Activated T-helper 1 cell treated with anti-CD3 and anti-CD28 coated beads, Interleukin-2, amount 50 U/mL, for 16 hours (primary cell): ENCODE data around the gene ARHGEF39.
A peak's percentile ranks its signal among the peaks of the same experiment; 100 is the strongest.
"Not testable (repeated sequence)": the region's sequence is repeated elsewhere in the genome, so short reads cannot be mapped to it uniquely, and the experiment has no call there.

Experiments
- DNase-seq, 2 donors: peaks; one replicate each; pipeline ENCODE4 v3.0.0-alpha.2; 2020; ENCODE audit warnings: low read depth in 1 of 2, low spot score in 1 of 2

Gene ARHGEF39

DNA sequence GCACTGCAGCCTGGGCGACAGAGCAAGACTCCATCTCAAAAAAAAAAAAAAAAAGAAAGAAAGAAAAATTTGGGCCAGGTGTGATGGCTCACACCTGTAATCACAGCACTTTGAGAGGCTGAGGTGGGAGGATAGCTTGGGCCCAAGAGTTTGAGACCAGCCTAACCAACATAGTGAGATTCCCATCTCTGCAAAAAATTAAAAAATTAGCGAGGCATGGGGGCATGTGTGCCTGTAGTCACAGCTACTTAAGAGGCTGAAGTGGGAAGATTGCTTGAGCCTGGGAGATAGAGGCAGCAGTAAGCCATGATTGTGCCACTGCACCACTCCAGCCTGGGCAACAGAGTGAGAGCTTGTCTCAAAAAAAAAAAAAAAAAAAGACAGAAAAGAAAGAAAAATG lies 11.4 kb downstream of the ARHGEF39 start:
- DNase-seq, result no peak

DNA sequence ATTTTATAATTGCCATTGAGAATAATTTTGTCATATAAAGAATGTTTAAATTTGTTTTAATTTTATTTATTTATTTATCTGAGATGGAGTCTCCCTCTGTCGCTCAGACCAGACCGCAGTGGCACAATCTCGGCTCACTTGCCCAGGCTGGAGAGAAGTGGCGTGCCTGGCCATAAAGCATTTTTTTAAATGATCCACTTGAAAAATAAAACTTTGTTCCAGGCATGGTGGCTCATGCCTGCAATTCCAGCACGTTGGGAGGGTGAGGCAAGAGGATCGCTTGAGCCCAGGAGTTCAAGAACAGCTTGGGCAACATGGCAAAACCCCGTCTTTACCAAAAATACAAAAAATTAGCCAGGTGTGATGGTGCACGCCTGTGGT lies 12.2 kb downstream of the ARHGEF39 start:
- no peak for DNase-seq

DNA sequence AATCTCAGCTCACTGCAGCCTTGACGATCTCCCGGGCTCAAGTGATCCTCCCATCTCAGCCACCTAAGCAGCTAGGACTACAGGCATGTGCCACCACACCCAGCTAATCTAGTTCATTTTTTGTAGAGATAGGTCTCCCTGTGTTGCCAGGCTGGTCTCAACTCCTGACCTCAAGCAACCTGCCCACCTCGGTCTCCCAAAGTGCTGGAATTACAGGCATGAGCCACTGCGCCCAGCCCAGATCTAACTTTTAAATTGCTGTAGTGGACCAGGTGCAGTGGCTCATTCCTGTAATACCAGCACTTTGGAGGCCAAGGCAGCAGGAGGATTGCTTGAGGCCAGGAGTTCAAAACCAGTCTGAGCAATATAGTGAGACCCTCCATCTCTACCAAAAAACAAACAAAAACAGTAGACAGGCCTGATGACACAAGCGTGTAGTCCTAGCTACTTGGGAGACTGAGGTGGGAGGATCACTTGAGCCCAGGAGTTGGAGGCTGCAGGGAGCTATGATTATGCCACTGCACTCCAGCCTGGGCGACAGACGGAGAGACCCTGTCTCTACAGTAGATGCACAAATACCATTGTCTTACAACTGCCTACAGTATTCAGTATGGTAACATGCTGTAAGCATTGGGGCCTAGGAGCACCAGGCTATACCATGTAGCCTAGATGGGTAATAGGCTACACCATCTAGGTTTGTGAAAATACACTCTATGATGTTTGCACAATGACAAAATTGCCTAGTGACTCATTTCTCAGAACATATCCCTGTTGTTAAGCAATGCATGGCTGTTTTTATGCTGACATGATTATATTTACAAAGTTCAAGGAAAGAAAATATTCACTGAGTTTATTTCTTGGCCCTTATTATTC lies 12.8 kb downstream of the ARHGEF39 start:
- no peak for DNase-seq

DNA sequence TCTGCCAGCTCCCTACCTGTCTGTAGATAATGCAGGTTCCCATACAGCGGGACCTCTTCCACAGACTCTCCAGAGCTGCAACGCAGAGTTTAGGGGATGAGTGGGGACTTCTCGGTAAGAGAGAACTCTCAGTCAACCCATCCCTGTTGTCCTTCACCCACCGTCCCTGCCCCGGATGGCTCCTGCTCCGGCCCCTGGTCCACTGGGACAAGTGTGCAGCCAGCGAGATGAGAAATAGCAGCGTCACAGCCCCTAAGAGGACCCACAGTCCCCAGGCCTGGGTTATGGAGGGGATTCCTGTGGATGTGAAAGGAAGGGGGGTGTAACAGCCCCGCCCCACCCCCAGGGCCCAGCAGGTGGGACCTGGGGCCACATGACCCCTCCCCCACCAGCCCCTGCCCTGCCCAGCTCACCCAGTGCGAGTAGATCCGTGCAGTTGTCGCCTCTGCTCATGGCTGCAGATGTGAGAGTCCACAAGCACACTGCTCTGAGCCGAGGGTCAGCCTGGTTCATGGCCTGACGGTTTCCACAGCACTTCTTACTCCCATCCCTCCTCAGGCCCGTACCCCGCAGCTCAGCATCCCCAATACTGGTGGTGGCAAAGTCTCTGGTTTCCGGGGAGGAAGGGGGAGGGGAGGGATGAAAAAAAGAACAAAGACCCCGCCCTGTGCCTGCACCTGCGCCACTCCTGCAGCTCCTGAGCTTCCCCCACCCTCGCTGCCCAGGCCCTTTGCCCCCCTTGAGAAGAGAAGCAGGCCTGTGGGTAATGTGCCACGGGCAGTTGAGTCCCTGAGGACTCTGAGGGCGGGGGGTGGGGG lies 14.4 kb downstream of the ARHGEF39 start, which contains the start of gene SIT1:
TSS of gene SIT1 (minus strand) at position 591 of the 818 bp plus-strand sequence. CDS start at position 513, 78 bp downstream.
- no peak for DNase-seq

DNA sequence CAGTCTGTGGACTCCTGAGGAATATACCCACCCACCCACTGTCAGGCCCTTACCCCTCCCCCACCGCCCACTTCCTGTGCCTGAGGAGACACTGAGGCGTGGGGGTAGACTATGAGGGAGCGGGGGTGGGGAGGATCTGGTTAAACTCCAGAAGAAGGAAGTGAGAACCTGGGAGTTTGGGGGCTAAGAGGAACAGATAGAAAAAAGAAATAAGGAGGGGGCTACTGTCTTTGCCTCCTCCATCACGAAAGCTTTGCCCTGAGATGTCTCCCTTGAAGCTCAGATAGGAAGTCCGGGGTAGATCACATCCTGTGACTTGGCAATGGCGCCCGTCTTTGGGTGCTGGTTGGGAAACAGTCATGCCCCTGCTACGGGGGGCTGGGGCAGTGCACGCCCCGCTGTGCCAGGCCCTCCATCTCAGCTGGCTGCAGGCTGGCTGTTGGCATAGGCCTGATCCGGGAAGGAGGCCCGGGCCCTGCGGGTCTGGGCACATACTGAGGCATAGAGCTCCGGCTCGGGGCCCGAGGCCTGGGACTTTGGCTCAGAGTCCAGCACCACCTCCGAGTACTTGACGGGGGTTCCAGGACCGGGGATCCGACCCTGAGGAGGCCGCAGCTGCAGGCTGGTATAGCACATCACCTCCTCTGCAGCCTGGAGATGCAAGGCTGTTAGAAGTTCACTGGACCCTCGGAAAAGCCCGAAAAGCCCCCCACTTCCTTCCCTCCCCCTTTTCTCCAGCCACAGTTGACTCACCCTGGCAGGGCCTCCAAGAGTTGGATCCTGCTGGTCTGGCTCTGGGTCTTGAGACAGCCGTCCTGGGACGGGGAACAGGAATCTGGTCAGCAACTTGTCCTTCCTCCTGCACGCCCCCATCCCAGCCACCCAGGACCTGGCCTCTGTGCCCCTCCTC lies 15.3 kb downstream of the ARHGEF39 start:
- peak in 1 of 2 donors; percentile 22 for DNase-seq

DNA sequence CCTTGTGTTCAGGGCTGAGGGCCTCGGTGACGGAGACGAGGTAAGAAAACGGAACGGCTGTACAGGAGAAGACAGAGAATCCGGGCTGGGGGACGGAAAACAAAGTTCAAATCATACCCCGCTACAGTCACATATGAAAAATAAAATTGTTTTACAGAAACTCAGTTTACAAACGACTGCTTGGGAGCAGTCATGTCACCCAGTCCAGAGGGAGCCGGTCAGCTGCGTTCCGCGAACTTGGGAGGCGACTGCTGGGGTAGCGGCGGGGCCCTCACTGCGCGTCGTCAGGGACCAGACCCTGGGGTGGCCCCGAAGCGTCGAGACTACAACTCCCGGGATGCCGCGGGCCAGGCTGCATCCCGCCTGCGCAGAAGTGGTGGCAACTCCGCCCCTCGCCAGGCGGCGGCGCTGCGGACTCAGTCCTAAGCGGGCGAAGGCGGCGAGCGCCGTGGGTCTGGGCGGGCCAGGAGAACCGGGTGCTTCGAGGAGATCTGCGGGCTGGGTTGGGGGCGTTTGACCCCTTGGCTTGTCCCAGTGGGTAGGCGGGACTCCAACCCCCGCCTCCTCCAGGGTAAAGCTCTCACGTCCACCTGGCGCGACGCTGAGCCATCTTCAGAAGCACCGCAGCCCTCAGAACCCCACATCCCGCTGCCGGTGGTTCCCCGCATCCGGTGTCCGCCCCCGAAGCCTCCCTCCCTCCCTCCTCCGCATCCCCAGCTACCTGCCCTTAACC lies 18.3 kb downstream of the ARHGEF39 start:
- peak; percentile 74 to 86 for DNase-seq

DNA sequence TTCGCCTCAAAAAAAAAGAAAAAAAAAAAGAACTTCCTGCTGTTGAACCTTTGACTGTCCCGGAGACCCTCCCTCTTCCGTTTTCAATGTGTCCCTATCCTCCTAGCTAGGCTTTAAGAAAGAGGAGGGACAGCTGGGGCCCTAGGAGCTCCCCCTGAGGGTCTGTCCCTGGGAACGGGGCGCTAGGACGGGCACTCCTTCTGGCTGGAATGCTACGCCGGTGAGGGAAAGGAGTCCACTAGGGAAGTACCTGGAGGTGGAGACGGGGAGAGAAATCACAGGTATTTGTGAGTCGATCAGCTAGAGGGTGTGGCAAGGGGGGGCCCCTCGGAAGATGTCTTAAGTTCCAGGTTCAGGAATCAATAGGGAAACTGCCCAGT lies 18.9 kb downstream of the ARHGEF39 start:
- no peak for DNase-seq

DNA sequence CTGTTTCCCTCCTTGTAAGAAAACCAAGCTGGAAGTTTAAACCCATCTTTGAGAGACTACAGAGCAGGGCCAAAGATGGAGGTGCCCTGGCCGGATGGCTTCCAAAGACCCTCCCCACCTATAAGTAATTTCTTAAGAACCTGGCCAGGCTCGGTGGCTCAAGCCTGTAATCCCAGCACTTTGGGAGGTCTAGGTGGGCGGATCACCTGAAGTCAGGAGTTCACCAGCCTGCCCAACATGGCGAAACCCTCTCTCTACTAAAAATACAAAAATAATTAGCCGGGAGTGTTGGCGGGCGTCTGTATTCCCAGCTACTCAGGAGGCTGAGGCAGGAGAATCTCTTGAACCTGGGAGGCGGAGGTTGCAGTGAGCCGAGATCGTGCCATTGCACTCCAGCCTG lies 19.3 kb downstream of the ARHGEF39 start:
- not testable (repeated sequence) for DNase-seq

DNA sequence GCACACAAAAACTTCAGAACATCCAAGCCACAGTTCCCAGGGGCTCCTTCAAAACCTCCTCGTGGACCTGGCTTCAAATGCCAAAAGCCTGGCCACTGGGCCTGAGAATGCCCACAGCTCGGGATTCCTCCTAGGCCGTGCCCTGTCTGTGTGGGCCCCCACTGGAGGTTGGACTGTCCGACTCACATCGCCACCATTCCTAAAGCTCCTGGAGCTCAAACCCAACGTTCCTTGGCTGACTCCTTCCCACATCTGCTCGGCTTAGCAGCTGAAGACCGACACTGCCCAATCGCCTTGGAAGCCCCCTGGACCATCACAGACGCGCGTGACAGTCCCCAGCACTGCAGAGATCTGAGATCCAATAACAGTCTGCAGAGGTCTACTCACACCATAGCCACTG lies 21.9 kb downstream of the ARHGEF39 start:
- DNase-seq, result no peak

DNA sequence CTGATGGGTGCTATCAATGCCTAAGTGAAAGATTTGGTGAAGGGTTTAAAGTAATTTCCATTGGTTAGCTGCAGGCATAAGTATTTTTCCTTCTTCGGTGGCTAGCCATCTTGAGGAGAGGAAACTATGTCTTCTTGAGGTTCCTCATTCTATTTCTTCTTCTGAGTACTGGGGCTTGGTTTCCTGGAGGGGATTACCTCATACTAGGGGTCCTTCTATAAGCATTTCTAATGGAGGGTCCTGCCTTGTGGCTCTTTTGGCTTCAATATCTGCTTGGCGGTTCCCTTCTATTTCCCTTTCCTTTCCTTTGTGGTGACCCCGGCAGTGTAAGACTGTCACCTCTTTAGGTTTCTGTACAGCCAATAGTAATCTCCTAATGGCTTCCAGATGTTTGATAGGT lies 23.5 kb downstream of the ARHGEF39 start:
- not testable (repeated sequence) for DNase-seq

DNA sequence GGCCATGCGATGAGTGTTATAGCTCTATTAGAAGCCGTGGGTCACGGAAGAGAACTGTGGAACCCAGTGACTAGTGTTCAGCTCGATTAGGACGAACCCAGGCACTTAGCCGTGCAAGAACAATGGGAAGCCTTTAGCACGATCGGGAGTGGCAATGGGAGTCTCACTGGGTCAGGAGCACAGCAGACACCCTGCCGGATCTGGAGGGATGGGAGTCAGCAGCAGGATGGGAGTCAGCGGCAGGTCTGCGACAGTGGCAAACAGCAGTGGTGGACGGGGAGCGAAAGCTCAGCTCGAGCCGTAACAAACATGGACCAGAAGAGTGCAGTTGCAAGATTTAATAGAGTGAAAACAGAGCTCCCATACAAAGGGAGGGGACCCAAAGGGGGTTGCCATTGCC lies 24.6 kb downstream of the ARHGEF39 start:
- not testable (repeated sequence) for DNase-seq

DNA sequence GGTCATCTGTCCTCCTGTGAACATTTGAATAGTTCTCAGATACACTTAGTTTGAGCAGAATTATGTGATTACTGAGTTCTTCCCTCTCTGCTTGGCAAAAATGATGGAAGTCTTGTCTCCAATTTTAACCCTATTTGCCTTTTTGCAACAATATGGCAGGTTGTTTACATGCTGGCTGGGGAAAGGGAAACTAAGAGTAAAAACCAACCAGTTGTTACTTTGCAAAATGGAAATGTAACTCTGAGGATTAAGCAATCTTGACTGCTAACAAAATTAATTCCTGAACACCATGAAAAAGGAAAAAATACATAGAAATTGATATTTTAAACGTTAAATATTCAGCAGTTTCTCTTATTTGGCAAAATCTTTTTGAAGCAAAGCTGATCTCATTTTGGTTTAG lies 25.4 kb downstream of the ARHGEF39 start:
- DNase-seq, result no peak

DNA sequence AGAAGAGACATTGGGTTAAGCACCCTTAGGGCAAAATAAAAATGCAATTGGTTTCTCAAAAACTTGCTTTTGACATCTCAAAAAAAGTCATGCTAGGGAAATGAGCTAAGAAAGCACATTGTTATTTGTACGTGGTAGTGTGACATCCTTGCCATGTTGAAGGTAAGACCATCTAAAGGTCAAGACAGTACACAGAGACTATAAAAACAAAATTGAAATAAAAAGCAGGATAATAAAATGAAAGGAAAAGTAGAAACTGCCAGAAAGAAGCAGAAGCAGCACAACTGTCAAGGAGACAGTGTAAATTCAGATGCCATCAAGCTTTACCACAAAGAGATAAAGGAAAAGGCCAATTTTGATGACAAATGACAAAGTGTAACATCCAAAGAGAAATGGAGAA lies 25.8 kb downstream of the ARHGEF39 start:
- DNase-seq, result not testable (repeated sequence)

DNA sequence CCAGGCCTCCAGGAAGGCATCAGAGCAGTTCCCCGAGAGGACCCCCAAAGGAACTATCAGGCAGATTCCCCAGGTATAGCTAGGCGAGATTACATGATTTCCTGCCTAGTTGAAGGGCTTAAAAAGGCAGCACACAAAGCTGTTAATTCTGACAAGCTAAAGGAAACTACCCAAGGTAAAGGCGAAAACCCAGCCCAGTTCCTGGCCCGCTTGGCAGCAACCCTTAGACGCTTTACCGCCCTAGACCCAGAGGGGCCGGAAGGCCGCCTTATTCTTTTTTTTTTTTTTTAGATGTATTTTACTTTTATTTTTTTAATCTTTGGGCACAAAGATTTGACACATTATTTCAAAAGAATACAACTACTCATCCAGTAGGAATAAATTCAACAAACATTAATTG lies 26.2 kb downstream of the ARHGEF39 start:
- not testable (repeated sequence) for DNase-seq

DNA sequence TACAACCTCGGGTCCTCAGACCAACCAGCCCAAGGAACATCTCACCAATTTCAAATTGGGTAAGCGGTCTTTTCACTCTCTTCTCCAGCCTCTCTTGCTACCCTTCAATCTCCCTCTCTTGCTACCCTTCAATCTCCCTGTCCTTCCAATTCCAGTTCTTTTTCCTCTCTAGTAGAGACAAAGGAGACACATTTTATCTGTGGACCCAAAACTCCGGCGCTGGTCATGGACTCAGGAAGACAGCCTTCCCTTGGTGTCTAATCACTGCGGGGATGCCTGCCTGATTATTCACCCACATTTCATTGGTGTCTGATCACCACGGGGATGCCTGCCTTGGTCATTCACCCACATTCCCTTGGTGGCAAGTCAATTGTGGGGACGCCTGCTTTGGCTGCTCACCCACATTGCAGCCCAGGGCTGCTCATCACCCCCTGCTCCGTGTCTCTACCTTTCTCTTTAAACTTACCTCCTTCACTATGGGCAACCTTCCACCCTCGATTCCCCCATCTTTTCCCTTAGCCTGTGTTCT lies 27.5 kb downstream of the ARHGEF39 start:
- not testable (repeated sequence) for DNase-seq

DNA sequence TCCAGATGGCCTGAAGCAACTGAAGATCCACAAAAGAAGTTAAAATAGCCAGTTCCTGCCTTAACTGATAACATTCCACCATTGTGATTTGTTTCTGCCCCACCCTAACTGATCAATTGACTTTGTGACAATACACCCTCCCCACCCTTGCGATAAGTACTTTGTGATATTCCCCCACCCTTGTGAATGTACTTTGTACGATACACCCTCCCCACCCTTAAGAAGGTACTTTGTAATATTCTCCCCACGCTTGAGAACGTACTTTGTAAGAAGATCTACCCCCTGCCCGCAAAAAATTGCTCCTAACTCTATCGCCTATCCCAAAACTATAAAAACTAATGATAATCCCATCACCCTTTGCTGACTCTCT lies 28.1 kb downstream of the ARHGEF39 start:
- not testable (repeated sequence) for DNase-seq

DNA sequence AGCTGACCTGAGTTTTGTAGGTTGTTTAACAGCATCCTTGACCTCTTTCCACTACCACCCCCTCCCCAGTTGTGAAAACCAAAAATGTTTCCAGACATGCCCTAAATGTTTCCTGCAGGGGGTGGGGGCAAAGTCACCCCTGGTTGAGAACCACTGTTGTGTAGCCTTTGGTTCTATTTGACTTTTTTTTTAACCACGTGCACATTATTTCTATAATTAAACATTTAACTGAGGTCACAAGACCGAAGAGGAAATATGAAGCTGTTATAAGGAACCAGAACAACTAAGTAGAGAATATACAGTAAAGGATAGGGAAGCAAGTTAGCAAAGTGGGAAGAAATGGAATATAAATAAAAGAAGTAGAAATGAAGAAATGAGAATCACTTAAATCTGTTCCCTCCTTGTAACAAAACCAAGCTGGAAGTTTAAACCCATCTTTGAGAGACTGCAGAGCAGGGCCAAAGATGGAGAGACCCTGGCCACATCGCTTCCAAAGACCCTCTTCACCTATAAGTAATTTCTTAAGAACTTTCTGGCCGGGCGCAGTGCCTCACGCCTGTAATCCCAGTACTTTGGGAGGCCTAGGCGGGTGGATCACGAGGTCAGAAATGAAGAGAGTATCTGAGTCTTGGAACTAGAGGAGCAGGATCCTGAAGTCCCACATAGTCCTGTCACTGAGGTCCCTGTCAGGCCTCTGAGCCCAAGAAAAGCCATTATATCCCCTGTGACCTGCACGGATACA lies 28.7 kb downstream of the ARHGEF39 start:
- no peak for DNase-seq

DNA sequence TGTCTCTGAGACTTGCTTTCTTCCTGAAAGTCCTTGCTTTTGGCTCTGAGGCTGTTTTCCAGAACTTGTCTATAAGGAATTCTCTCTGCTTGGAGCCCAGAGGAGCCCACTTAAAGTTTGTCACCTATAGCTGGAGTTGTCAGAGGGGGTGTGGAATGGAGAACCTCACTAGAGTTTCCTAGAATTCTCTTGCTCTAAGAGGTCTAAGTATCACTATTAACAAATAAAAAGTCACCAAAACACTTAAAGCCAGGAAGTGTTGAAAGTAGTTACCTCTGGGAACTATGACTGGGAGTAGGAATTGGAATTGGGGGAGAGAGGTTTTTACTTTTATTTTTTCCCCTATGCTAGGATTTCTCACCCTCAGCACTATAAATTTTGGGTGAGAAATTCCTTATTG lies 29.3 kb downstream of the ARHGEF39 start:
- DNase-seq, result no peak

DNA sequence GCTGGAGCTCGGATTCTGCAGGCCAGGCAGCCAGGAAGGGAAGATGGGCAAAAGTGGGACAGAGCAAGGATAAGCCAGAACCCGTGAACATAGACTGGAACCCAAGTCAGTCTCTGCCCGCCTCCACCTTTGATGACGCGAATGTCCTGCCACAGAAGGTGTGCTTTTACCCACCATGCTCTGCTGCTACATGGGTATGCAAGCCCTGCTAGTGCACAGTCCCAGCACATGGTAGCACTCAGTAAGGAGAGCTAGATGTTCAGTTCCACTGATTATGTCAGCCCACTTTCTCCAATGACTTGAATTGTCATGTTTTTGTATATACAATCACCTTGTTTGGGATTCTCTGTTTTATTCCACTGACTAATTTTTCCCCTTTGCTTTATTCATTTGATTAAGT lies 35.4 kb downstream of the ARHGEF39 start:
- DNase-seq, result no peak
